ENCODE data around the gene NODAL. TPM values are rescaled to one million over a fixed set of nuclear protein-coding genes. Genes with fewer than 3 reads are reported as not detected.

NODAL gene
- total RNA-seq, 1 donor from 2014 or later, result not detected

DNA sequence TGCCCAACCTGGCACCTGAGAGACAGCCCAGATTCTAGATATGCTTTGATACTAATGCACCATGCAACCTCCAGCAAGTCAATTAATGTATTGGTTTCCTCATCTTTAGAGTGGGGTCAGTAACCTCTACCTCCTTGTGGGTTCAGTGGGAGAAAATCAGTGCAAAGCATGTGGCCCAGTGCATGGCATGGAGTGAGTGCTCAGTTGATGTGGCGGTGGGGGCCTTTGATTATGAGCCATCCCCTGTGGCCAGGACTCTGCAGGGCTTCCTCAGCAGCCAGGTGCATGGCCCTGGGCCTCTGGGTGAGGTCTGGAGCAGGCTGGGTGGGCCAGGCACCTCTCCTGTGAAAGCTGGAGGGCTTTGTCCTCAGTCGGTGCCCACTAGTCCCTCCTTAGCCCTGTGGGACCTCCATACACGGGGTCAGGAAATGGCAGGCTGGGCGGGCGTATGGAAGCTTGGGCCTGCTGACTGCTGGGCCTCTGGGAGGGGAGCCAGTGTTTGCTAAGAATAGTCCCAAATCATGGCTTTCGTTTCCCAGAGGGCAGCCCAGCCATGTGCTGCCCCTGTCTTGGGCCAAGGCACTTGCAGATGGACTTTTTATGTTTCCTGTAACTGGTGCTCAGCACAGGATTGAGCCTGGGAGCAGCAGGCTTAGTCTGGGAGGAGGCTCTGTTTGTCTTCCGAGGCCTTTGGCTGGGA lies 40.5 kb upstream of the NODAL start:
- H3K27me3 Mint-ChIP-seq, result no peaks in the 10 kb centered on the region
- peaks cover 50% of the 10 kb centered on the region for H3K4me1 Mint-ChIP-seq
- DNase-seq, result no peak
- TF ChIP-seq, protein P1, sequence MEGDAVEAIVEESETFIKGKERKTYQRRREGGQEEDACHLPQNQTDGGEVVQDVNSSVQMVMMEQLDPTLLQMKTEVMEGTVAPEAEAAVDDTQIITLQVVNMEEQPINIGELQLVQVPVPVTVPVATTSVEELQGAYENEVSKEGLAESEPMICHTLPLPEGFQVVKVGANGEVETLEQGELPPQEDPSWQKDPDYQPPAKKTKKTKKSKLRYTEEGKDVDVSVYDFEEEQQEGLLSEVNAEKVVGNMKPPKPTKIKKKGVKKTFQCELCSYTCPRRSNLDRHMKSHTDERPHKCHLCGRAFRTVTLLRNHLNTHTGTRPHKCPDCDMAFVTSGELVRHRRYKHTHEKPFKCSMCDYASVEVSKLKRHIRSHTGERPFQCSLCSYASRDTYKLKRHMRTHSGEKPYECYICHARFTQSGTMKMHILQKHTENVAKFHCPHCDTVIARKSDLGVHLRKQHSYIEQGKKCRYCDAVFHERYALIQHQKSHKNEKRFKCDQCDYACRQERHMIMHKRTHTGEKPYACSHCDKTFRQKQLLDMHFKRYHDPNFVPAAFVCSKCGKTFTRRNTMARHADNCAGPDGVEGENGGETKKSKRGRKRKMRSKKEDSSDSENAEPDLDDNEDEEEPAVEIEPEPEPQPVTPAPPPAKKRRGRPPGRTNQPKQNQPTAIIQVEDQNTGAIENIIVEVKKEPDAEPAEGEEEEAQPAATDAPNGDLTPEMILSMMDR (IDR thresholded peaks at IDR 0.05), result no peak
- H3K27ac Mint-ChIP-seq, result no peak overlapping the region
- ChIA-PET POLR2A (no interaction called here), CTCF (no interaction called here)
- H3K36me3 Mint-ChIP-seq (ENCODE audit: low read depth), result no peaks in the 10 kb centered on the region
- H3K4me3 Mint-ChIP-seq, result no peak overlapping the region
- no peak for ATAC-seq (ENCODE audit: low read depth)
- intact Hi-C loops (cut with micrococcal nuclease), result no loop called here
- no peaks in the 10 kb centered on the region for H3K9me3 Mint-ChIP-seq

DNA sequence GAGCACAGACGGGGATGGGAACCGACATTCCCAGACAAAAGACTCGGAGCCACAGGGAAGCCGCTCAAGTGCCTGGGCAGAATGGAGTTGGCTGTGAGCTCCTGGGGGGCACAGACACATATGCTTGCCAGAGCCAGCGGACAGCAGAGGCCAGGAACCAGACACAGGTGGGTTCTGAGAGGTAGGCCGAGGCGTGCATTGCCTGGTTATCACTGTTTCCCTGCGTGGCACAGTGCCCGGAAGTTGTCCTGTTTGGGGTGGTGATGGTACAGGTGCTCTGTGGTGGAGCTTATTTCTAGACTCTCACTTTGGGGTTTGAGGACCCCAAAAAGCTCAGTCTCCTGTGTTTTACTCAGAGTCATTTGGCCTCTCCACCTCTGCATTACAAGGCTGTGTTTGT lies 39.6 kb upstream of the NODAL start:
- Mint-ChIP-seq H3K36me3 (ENCODE audit: low read depth) (no peaks in the 10 kb centered on the region), H3K9me3 (no peaks in the 10 kb centered on the region), H3K27ac (no peak overlapping the region), H3K4me3 (no peak overlapping the region), H3K27me3 (no peaks in the 10 kb centered on the region), H3K4me1 (peaks cover 51% of the 10 kb centered on the region)
- DNase-seq, result no peak
- TF ChIP-seq, protein P1 (IDR thresholded peaks at IDR 0.05), result no peak
- ChIA-PET CTCF (no interaction called here), POLR2A (interaction anchor here (1.1 kb wide), 1 partner anchor 13 kb away, joined by 8 read pairs; no protein-coding TSS in a partner anchor)
- ATAC-seq (ENCODE audit: low read depth), result no peak
- intact Hi-C loops (cut with micrococcal nuclease), result no loop called here

DNA sequence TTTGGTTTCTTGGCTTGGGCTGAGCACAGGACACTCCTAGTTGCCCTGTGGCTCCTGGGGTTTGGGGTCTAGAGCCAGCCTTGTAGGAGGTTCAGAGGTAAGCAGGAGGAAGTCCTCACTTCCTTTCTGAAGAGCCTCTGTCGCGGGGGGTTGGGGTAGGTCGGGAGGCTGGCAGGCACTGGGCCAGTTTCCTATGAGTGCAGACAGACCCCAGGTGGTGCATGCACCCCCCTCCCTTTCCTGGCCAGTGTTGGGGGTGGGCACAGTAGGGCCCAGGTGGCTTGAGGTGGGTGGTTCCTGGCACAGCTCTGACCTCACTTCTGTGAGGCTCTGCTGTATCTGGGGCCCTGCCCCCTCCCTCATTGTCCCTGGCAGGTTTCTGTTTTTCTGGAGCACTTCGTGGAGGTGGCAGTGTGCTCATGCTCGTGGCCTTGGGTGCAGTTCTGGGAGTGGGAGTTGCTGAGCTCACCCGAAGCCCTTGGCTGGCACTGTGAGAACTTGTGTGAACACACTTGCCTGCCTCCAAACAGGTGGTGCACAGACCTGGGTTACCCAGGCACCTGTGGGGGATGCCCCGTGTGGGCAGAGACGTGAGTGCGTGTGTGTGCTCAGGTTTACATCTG lies 38.9 kb upstream of the NODAL start:
- peaks cover 51% of the 10 kb centered on the region for H3K4me1 Mint-ChIP-seq
- no peak for DNase-seq
- H3K4me3 Mint-ChIP-seq, result peak overlapping the region; percentile 77
- no peaks in the 10 kb centered on the region for H3K9me3 Mint-ChIP-seq
- POLR2A ChIA-PET, result interaction anchor here (1.1 kb wide), 1 partner anchor 14 kb away, joined by 8 read pairs; no protein-coding TSS in a partner anchor
- TF ChIP-seq, protein P1 (IDR thresholded peaks at IDR 0.05), result no peak
- peak overlapping the region; percentile 69 for H3K27ac Mint-ChIP-seq
- CTCF ChIA-PET, result no interaction called here
- H3K27me3 Mint-ChIP-seq, result no peaks in the 10 kb centered on the region
- no peaks in the 10 kb centered on the region for H3K36me3 Mint-ChIP-seq (ENCODE audit: low read depth)
- intact Hi-C loops (cut with micrococcal nuclease), result loop anchor here (1.0 kb wide), 2 partner anchors 10 to 34 kb away; no protein-coding TSS in a partner anchor
- peak; percentile 46 for ATAC-seq (ENCODE audit: low read depth)

DNA sequence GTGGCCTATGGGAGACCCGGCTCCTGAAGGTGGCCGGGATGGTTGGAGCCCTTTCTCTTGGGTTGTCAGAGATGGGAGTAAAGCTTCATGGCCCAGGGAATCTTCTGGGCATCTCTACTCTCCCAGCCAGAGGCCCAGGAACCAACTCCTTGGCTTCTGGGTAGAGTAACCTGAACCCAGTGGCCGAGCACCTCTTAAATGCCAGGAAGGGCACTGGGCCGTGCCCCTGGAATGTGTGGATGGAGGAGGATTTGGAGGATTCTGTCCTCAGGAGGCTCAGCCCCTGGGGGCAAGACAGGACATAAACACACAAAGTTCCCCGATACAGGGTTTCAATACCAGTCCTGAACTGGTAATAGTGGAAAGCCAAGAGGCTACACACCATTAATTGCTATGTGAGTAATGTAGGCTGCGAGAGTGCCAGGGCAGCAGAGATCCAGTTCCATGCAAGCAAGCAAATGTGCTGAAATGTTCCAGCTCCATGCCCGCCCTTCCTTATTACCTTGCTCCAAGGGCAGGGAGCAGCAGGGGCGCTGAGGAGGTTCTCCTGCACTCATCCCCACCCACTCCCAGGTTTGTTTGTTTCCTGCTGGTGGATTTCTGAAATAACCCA lies 38.3 kb upstream of the NODAL start:
- Mint-ChIP-seq H3K27ac (peak overlapping the region; percentile 69), H3K36me3 (ENCODE audit: low read depth) (no peaks in the 10 kb centered on the region), H3K9me3 (no peaks in the 10 kb centered on the region), H3K4me3 (peak overlapping the region; percentile 77), H3K27me3 (no peaks in the 10 kb centered on the region), H3K4me1 (peaks cover 51% of the 10 kb centered on the region)
- TF ChIP-seq, protein P1 (IDR thresholded peaks at IDR 0.05), result no peak
- ATAC-seq (ENCODE audit: low read depth), result no peak
- intact Hi-C loops (cut with micrococcal nuclease), result loop anchor here (1.0 to 5.0 kb wide), 4 partner anchors 11 to 58 kb away; no protein-coding TSS in a partner anchor
- no peak for DNase-seq
- CTCF ChIA-PET, result no interaction called here
- POLR2A ChIA-PET, result interaction anchor here (2.6 kb wide), 1 partner anchor 14 kb away, joined by 19 read pairs; no protein-coding TSS in a partner anchor

DNA sequence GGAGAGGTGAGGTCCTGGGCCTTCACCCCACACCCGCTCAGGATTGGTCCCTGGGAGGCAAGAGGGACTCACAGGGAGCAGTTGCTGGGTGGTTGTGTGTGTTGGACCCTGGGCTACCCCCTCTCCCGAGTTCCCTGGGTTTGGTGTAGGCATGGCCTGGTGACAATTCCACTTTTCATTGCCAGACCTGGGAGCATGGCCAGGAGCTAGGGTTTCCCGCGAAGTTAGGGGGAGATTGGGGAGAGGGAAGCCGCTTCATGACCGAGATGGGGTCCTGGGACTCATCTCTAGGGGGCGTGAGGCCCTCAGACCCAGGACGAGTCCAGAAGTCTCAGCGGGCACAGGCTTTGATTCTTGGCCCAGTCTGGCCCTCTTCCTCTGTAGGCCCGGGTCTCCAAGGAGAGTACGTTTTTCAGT lies 37.7 kb upstream of the NODAL start:
- H3K36me3 Mint-ChIP-seq (ENCODE audit: low read depth), result no peaks in the 10 kb centered on the region
- no peaks in the 10 kb centered on the region for H3K9me3 Mint-ChIP-seq
- DNase-seq (no peak), ATAC-seq (ENCODE audit: low read depth) (no peak)
- CTCF ChIA-PET, result interaction anchor here (1.0 kb wide), 1 partner anchor 30 kb away, joined by 3 read pairs; no protein-coding TSS in a partner anchor
- peak overlapping the region; percentile 68 for H3K27ac Mint-ChIP-seq
- peak overlapping the region; percentile 77 for H3K4me3 Mint-ChIP-seq
- intact Hi-C loops (cut with micrococcal nuclease), result loop anchor here (2.0 to 5.0 kb wide), 2 partner anchors 16 to 58 kb away; no protein-coding TSS in a partner anchor
- TF ChIP-seq, protein P1 (IDR thresholded peaks at IDR 0.05), result no peak
- peaks cover 51% of the 10 kb centered on the region for H3K4me1 Mint-ChIP-seq
- H3K27me3 Mint-ChIP-seq, result no peaks in the 10 kb centered on the region
- POLR2A ChIA-PET, result interaction anchor here (0.6 to 2.6 kb wide), 2 partner anchors 15 to 405 kb away, joined by 6 to 19 read pairs; no protein-coding TSS in a partner anchor

Data from activated B cell treated with CpG ODN at 0.5 μM for 24 hours (primary cell).